T47D (cell line): Measurements from ENCODE around the gene SNCG.

Experiments used
- DNase-seq, 2 experiments: peaks; one replicate each; pipeline versions ENCODE4 v3.0.0 to v3.0.0-alpha.2; 2011 to 2012; ENCODE audit warnings: low read depth in 1 of 2, low spot score in 1 of 2
- JUND ChIP-seq: IDR thresholded peaks from 2 replicates; pipeline ENCODE4 v1.6.1; 2012; ENCODE audit warnings: low read depth
- in situ Hi-C: cut with HindIII; loops from 2 replicates; pipeline ENCODE4 v1.10.0; 2016; ENCODE audit warnings: low sequenced_read_pairs, low pct_unique_long_range_greater_than_20kb

SNCG gene

GRCh38 chr10:86958901-86959736, 720 bp downstream of the SNCG start:
- in situ Hi-C loops = no loop called here
- no peak for TF ChIP-seq JUND
- peak in 1 of 2 experiments; percentile 87 for DNase-seq

- no peak for TF ChIP-seq JUND
- DNase-seq = no peak
- in situ Hi-C loops = no loop called here
Measured at GRCh38 chr10:86959737-86960002, 1.3 kb downstream of the SNCG start.

GRCh38 chr10:86960003-86960862, 1.8 kb downstream of the SNCG start:
- no peak for TF ChIP-seq JUND
- DNase-seq = peak; percentile 71 to 90

GRCh38 chr10:86960863-86961434, 2.5 kb downstream of the SNCG start:
- in situ Hi-C loops = no loop called here
- DNase-seq = no peak

More at GRCh38 chr10:86960003-86960862, 1.8 kb downstream of the SNCG start:
- in situ Hi-C loops = no loop called here

GRCh38 chr10:86961481-86962091, 3.2 kb downstream of the SNCG start:
- in situ Hi-C loops = no loop called here
- DNase-seq = no peak
- no peak for TF ChIP-seq JUND

More at GRCh38 chr10:86960863-86961434, 2.5 kb downstream of the SNCG start:
- TF ChIP-seq JUND = no peak

GRCh38 chr10:86962136-86962980, 4.0 kb downstream of the SNCG start:
- in situ Hi-C loops = no loop called here
- DNase-seq = no peak
- no peak for TF ChIP-seq JUND

- DNase-seq = no peak
- TF ChIP-seq JUND = no peak
- in situ Hi-C loops = no loop called here
Measured at GRCh38 chr10:86962981-86963310, 4.5 kb downstream of the SNCG start.

GRCh38 chr10:86963341-86963919, 5.0 kb downstream of the SNCG start:
- in situ Hi-C loops = no loop called here
- no peak for DNase-seq

GRCh38 chr10:86964061-86964846, 5.9 kb downstream of the SNCG start:
- in situ Hi-C loops = no loop called here
- no peak for DNase-seq
- TF ChIP-seq JUND = no peak

More at GRCh38 chr10:86963341-86963919, 5.0 kb downstream of the SNCG start:
- no peak for TF ChIP-seq JUND

GRCh38 chr10:86964847-86965190, 6.4 kb downstream of the SNCG start:
- no peak for DNase-seq
- TF ChIP-seq JUND = no peak
- in situ Hi-C loops = no loop called here
